MG63 (cell line): ENCODE data around the gene LATS2. TPM values are rescaled to one million over a fixed set of nuclear protein-coding genes. Genes with fewer than 3 reads are reported as not detected.
"Not testable (repeated sequence)": the region's sequence is repeated elsewhere in the genome, so short reads cannot be mapped to it uniquely, and the experiment has no call there.

Source experiments
- DNase-seq: peaks from one replicate; pipeline ENCODE4 v3.0.0-alpha.2; 2020
- H3K27me3 ChIP-seq: fragments of 250-450 bp; sonication (Bioruptor Pico); 2 replicates; pipeline ENCODE4 v1.5.1; 2020; ENCODE audit warnings: mild to moderate bottlenecking, moderate library complexity
- H3K36me3 ChIP-seq: fragments of 250-450 bp; sonication (Bioruptor Pico); 2 replicates; pipeline ENCODE4 v1.5.1; 2020; ENCODE audit warnings: mild to moderate bottlenecking, moderate library complexity
- H3K4me3 ChIP-seq: fragments of 250-450 bp; sonication (Bioruptor Pico); 2 replicates; pipeline ENCODE4 v1.5.1; 2020; ENCODE audit warnings: mild to moderate bottlenecking, moderate library complexity
- H3K9me3 ChIP-seq: fragments of 250-450 bp; sonication (Bioruptor Pico); 2 replicates; pipeline ENCODE4 v1.5.1; 2020; ENCODE audit warnings: mild to moderate bottlenecking, moderate library complexity
- total RNA-seq: library from RNA; depleted of rRNA; stranded (reverse); fragments of >200 nt; shearing (Covaris generic); gene quantifications from 2 replicates; pipeline ENCODE4 v1.2.3, GENCODE V29; 2014; ENCODE audit warnings: low replicate concordance

Gene LATS2
- total RNA-seq, 1 experiment from 2014 or later: 10.6 TPM

DNA sequence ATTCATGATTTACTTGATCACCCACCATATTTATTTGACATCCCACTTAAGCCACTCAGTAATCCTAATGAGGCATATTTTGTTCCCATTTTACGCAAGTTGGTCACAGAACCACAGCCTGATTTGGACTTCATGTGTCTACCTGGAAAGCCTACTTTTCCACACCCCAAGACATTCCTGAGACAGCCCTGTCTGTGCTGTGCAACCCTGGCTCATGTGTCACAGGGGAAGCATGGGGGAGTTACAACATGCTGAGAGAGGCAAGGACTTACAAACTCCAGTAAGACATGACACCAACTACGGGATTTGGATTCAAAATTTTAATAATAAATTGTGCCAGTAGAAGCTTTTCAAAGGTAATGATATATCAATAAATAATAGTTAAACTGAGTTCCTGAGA, 88.7 kb downstream of the LATS2 start:
- peaks cover 54% of the 10 kb centered on the region for H3K36me3 ChIP-seq
- H3K9me3 ChIP-seq: peaks cover 3% of the 10 kb centered on the region; the same call in 1 of the 2 replicates
- no peaks in the 10 kb centered on the region for H3K27me3 ChIP-seq
- no peak for DNase-seq
- H3K4me3 ChIP-seq: no peak overlapping the region

DNA sequence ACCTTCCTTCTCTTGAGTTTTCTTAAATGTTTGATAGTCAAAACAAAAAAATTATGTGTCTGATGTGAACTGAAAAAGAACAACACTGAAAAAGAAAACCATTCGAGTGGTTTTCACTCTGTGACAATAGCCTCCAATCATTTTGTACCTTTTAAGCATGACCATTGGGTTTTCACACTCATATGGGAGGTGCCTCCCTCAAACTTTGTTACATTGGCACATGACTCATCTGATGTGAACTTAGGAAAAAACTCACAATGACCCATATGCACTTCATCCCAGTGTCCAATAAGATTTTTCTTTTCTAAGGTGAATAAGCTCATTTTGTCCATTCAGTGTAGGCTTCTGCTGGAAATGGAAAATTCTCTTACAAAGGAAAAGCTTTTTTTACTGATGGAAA, 92.2 kb downstream of the LATS2 start:
- Histone ChIP-seq H3K27me3 (no peaks in the 10 kb centered on the region), H3K9me3 (peaks cover 3% of the 10 kb centered on the region; the same call in 1 of the 2 replicates)
- no peak for DNase-seq

DNA sequence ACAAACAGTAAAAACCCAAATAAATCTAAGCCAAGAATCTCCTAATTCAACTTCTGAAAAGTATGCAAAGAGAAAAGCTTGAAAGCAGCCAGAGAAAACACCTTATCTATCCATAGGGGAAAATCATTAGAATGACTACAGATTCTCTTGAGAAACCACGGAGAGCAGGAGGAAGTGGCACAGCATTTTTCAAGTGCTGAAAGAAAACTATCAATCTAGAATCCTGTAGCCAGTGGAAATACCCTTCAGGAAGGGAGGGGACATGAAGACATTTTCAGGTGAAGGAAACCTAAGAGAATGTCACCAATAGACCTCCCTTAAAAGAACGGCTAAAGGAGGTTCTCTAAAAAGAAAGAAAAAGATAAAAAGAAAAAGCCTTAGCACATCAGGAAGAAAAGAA, 92.6 kb downstream of the LATS2 start:
- DNase-seq: no peak
- peaks cover 22% of the 10 kb centered on the region for H3K36me3 ChIP-seq
- H3K9me3 ChIP-seq: peaks cover 3% of the 10 kb centered on the region; the same call in 1 of the 2 replicates
- no peaks in the 10 kb centered on the region for H3K27me3 ChIP-seq
- H3K4me3 ChIP-seq: no peak overlapping the region

More for the DNA sequence above, 92.2 kb downstream of the LATS2 start:
- Histone ChIP-seq H3K4me3 (no peak overlapping the region), H3K36me3 (peaks cover 27% of the 10 kb centered on the region)

DNA sequence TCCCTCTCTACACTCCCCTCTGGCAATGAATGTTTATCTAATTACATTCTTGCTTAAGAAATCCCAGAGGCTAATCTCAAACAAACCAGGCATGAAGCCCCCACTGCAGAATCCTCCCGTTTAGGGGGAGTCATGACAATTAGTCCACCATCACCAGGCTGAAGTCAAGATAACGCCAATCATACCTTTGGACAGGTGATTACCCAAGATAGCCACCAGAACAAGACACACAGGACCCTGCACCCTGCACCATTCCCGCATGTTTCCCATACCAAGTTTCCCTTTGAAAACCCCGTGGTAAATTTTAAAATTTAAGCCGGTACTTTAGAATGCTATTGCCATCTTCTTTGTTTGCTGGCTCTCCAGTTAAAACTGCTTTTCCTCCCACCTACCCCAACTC, 94.0 kb downstream of the LATS2 start:
- peaks cover 8% of the 10 kb centered on the region for H3K36me3 ChIP-seq
- H3K9me3 ChIP-seq: peaks cover 3% of the 10 kb centered on the region; the same call in 1 of the 2 replicates
- H3K27me3 ChIP-seq: no peaks in the 10 kb centered on the region
- no peak overlapping the region for H3K4me3 ChIP-seq
- no peak for DNase-seq

DNA sequence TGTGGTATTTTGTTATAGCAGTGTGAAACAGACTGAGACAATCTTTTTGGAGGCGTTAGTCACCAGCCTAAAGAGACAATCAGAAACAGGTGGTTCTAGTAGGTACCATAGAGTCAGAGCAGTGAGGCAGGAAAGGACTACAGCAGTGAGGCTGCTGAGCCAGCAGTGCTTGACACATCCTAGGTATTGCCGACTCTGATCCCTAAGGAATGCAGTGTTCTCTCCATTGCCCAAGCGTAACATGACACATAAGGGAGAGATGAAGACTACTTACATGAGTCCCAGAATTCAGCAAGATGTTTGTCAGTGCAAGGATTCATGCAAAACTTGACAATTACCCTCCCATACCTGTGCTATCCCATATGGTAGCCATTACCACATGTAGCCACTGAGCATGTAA, 96.5 kb downstream of the LATS2 start:
- no peak for DNase-seq
- Histone ChIP-seq H3K36me3 (0 out of 2 replicates have a peak, but pooled peaks cover 2% of the 10 kb centered on the region), H3K4me3 (no peak overlapping the region), H3K27me3 (no peaks in the 10 kb centered on the region), H3K9me3 (peaks cover 3% of the 10 kb centered on the region; the same call in 1 of the 2 replicates)

DNA sequence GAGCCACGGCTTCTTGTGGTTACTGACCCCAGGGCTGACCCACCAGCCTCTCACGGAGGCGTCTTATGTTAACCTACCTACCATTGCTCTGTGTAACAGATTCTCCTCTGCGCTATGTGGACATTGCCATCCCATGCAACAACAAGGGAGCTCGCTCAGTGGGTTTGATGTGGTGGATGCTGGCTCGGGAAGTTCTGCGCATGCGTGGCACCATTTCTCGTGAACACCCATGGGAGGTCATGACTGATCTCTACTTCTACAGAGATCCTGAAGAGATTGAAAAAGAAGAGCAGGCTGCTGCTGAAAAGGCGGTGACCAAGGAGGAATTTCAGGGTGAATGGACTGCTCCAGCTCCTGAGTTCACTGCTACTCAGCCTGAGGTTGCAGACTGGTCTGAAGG, 99.7 kb downstream of the LATS2 start:
- peak overlapping the region; percentile 41 for H3K4me3 ChIP-seq
- DNase-seq: peak; percentile 66

DNA sequence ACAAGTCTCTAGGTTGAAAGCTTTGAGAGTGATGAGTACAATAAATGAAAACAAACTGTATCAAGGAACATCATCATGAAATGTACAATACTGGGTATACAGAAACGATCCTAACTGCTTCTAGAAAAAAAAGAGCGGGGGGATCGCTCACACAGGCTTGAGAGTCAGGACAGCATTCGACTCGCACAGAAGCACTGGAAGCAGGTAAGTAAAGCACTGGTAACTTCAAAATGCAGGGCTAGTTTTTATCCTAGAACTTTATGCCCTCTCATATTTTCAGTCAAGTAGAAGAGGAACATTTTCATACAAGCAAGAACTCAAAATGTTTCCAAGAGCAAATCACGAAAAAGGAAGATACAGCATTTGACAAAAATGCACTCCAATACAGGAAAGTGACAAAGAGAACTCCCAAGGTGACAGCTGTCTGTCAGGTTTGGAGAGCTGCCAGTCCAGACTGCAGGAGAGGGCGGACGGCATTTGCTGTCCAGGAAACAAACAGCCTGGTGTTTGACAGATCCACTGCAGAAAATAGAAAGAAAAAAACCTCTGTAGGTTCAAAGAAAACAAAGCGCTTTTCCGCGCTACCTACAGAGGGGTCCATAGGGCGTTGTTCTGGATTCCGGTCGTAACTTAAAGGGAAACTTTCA, 100.6 kb downstream of the LATS2 start:
- Histone ChIP-seq H3K27me3 (no peaks in the 10 kb centered on the region), H3K9me3 (no peaks in the 10 kb centered on the region), H3K4me3 (peak overlapping the region; percentile 41), H3K36me3 (no peaks in the 10 kb centered on the region)
- DNase-seq: no peak

More for the DNA sequence above, 99.7 kb downstream of the LATS2 start:
- not testable (repeated sequence) for H3K36me3 ChIP-seq, H3K27me3 ChIP-seq, H3K9me3 ChIP-seq

DNA sequence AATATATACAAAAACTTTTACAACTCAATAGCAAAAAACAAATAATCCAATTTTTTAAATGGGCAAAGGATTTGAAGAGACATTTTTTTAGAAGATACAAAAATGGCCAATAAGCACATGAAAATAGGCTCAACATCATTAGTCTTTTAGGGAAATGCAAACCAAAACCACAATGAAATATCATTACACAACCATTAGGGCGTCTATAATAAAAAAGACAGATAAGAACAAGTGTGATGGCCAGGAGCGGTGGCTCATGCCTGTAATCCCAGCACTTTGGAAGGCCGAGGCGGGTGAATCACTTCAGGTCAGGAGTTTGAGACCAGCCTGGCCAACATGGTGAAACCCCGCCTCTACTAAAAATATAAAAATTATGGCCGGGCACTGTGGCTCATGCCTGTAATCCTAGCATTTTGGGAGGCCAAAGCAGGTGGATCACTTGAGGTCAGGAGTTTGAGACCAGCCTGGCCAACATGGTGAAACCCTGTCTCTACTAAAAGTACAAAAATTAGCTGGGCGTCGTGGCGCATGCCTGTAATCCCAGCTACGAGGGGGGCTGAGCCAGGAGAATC, 104.3 kb downstream of the LATS2 start:
- H3K9me3 ChIP-seq, H3K36me3 ChIP-seq, H3K27me3 ChIP-seq, H3K4me3 ChIP-seq: not testable (repeated sequence)
- DNase-seq: peak; percentile 22

DNA sequence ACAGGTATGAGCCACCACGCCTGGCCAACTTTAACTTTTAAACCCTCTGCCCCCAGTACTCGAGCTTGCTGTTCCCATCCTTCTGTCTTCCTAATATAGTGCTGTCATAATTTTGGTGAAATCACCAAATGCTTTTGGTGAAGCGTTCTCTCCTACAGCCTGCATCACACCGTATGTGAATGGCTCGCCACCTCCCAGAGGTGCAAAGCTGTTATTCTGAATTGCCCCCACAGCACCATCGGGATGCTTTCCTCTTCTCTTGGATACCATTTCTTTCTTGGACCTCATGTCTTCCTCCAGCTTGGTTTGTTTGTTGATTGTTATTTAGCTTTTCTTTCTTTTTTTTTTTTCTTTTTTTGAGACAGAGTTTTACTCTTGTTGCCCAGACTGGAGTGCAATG, 105.9 kb downstream of the LATS2 start:
- no peaks in the 10 kb centered on the region for H3K36me3 ChIP-seq
- H3K27me3 ChIP-seq: no peaks in the 10 kb centered on the region
- H3K4me3 ChIP-seq: no peak overlapping the region
- no peaks in the 10 kb centered on the region for H3K9me3 ChIP-seq
- no peak for DNase-seq

DNA sequence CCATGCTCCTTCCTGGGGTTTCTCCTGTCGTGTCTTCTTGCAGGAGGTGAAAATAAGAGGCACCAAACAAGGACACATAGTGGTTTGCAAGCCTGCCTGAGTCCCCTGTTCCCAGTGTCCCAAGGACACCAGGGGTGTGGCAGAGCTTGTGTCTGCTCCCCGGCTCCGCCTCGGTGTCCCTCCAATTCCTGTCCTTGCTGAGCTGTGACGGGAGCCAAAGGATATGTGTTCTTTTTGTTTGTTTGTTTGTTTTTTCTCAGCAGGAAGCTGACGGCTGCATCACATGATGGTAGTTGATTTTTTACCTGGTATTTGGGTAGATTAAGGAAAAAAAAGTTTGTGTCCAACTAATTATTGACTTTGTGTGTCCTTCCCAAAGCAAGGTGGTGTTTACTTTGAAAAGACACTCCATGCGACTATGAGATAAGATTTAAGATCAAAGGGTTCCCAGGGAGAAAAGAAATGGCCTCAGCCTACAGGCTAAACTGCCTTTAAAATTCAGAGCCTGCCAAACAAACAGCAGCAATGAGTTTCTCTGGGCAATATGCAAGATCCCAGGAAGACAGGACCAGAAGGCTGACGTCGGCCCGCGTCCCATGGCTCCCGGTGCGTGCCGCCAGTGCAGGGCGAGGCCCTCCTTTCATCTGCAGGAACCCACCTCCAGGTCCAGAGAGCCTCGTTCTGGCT, 108.0 kb downstream of the LATS2 start:
- Histone ChIP-seq H3K4me3 (no peak overlapping the region), H3K27me3 (no peaks in the 10 kb centered on the region), H3K9me3 (no peaks in the 10 kb centered on the region), H3K36me3 (no peaks in the 10 kb centered on the region)
- DNase-seq: no peak

DNA sequence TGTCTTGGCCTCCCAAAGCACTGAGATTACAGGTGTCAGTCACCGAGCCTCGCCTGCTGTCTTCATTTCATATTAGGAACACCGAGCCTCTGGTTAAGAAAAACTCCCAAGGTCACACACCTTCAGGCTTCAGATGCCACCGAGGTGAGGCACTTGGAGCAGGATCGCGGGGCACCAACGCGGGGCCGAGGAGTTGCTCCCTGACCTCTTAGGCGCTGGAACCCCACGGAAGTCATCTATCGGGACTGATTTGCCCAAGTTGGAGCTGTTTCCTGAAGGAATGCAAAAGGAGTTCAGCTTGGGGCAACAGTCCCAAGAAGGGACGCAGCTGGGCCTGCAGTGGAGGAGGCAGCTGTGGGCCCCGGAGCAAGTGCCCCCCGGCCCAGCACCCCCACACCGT, 108.5 kb downstream of the LATS2 start:
- Histone ChIP-seq H3K36me3 (no peaks in the 10 kb centered on the region), H3K9me3 (no peaks in the 10 kb centered on the region), H3K4me3 (no peak overlapping the region), H3K27me3 (no peaks in the 10 kb centered on the region)
- DNase-seq: no peak

DNA sequence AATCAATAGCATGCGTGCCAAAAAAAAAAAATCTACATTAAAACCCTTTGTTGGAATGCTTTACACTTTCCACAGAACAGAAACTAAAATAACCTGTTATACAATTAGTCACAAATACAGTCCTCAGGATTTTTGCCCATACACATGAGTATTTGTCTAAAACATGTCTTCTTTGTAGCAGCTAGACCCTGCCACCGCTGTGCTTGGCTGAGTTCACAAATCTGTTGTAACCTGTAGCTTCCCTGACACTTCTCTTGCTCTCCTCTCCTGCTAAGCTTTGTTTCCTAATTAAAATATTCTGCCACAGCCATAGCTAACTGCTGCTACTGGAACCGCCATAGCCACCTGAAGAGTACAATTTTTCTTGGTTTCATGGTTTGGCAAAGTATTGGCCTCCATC, 113.4 kb downstream of the LATS2 start:
- not testable (repeated sequence) for H3K27me3 ChIP-seq, DNase-seq, H3K36me3 ChIP-seq, H3K9me3 ChIP-seq, H3K4me3 ChIP-seq

DNA sequence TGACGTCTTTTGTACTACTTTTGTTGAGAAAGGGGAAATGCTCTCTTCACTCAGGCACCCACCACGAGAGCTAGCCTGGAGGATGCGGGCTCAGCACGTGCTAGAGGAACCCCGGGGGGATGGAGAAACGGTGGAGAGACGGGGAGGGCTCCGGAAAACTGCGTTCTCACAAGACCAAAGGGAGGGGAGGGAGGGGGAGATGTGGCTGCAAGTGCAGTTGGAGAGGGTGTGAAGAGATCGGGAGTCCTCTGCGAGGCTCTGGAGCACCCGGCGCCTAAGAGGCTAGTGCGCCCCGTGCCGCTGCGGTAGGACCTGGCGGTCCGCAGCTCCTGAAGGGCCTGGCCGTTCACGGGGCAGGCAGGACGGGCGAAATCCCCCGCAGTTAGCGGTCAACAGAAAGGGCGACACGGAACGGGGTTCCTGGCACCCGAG, 115.4 kb downstream of the LATS2 start:
- Histone ChIP-seq H3K36me3 (no peaks in the 10 kb centered on the region), H3K9me3 (no peaks in the 10 kb centered on the region), H3K27me3 (no peaks in the 10 kb centered on the region), H3K4me3 (no peak overlapping the region)
- no peak for DNase-seq

DNA sequence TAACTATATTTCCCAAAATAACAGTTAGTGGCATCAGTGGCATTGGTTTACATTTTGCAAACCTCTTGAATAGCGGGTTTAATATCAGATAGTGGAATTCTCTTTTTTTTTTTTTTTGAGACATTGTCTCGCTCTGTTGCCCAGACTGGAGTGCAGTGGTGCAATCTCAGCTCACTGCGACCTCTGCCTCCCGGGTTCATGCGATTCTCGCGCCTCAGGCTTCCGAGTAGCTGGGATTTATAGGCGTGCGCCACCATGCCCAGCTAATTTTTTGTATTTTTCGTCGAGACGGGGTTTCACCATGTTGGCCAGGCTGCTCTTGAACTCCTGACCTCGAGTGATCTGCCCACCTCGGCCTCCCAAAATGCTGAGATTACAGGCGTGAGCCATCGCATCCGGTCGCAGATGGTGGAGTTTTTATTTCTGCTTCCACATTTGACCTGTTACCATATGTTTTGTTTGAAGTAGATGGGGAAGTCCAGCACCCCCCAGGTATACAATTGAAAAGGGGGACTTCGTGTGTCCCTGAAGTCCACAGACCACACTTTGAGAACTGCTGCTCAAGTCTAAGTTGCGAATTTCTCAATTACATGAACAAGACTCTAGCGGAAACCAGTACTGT, 118.3 kb downstream of the LATS2 start:
- no peak overlapping the region for H3K4me3 ChIP-seq

DNA sequence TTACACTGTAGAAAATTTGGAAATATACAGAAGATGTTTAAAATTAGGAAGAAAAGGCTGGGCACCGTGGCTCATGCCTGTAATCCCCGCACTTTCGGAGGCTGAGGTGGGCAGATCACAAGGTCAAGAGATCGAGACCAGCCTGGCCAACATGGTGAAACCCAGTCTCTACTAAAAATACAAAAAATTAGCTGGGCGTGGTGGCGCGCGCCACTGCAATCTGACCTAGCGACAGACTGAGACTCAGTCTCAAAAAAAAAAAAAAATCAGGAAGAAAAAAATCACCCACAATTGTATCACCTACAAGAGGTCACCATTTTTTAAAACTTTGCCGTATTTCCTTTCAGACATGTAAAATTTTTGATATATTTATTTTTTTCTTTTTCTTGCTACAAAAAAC, 120.9 kb downstream of the LATS2 start:
- H3K36me3 ChIP-seq, H3K4me3 ChIP-seq, DNase-seq, H3K9me3 ChIP-seq, H3K27me3 ChIP-seq: not testable (repeated sequence)

More for the DNA sequence above, 118.3 kb downstream of the LATS2 start:
- Histone ChIP-seq H3K36me3 (no peaks in the 10 kb centered on the region), H3K9me3 (no peaks in the 10 kb centered on the region), H3K27me3 (no peaks in the 10 kb centered on the region)
- no peak for DNase-seq

DNA sequence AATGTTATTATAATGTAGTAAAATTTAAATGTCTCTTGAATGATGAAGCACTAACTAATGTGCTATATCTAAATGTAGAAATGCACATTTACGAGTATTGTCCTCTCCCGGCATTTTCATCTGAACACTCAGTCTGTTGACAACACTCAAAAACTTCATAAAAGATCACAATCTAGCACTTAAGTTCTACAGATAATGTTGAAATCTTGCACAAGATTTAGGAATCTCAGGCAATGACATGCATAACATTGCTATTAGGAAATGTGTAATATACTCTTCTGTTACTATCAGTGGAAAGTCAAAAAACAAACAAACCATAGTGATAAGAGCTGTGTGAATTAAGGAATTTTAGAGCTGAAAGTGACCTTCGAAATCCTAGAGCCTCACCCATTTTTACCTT, 121.3 kb downstream of the LATS2 start:
- H3K9me3 ChIP-seq: no peaks in the 10 kb centered on the region

DNA sequence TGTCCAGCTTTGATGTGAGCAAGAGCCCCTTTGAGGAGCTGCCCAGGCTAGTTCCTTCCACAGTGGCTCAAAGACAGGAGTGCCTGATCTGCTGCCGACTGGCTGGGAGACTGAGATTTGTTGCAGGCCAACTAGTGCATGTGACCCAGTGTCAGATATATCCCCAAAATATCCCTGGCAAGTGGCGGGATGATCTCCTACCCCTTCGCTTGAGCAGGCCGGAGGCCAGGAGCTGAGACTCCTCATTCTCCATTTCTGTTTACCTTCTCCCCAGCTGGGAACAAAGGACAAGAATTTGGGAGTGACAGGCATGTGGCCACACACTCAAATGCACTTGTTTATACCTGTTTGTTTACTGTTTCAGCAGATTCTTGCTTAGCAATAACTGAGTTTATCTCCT, 121.7 kb downstream of the LATS2 start:
- Histone ChIP-seq H3K36me3 (no peaks in the 10 kb centered on the region), H3K9me3 (no peaks in the 10 kb centered on the region), H3K27me3 (no peaks in the 10 kb centered on the region), H3K4me3 (no peak overlapping the region)
- DNase-seq: no peak

More for the DNA sequence above, 121.3 kb downstream of the LATS2 start:
- no peak overlapping the region for H3K4me3 ChIP-seq
- DNase-seq: no peak
- H3K27me3 ChIP-seq: no peaks in the 10 kb centered on the region
- H3K36me3 ChIP-seq: no peaks in the 10 kb centered on the region
